HepG2 (cell line): ENCODE results near the gene MLX. TPM values are rescaled to one million over a fixed set of nuclear protein-coding genes. Genes with fewer than 3 reads are reported as not detected.

ENCODE experiments used
- BRCA1 ChIP-seq: sonication (generic); formaldehyde crosslinking; IDR thresholded peaks from 2 replicates; pipeline ENCODE4 v1.4.0; 2020; ENCODE audit warnings: missing genetic modification reagents
- GFI1 ChIP-seq: sonication (generic); formaldehyde crosslinking; IDR thresholded peaks from 2 replicates; pipeline ENCODE4 v1.5.0; 2020; ENCODE audit warnings: missing genetic modification reagents, mild to moderate bottlenecking, borderline replicate concordance
- HOXA7 ChIP-seq: sonication (generic); formaldehyde crosslinking; IDR thresholded peaks from 2 replicates; pipeline ENCODE4 v1.8.1; 2022; ENCODE audit warnings: mild to moderate bottlenecking, missing genetic modification reagents, moderate library complexity
- KAT8 ChIP-seq: IDR thresholded peaks from 2 replicates; pipeline ENCODE4 v1.6.1; 2016; ENCODE audit warnings: missing genetic modification reagents, missing compliant biosample characterization
- KDM5B ChIP-seq: sonication (generic); formaldehyde crosslinking; IDR thresholded peaks from 2 replicates; pipeline ENCODE4 v1.4.0; 2020; ENCODE audit warnings: missing genetic modification reagents, mild to moderate bottlenecking, borderline replicate concordance
- NR3C1 ChIP-seq: sonication (generic); formaldehyde crosslinking; IDR thresholded peaks from 2 replicates; pipeline ENCODE4 v1.4.0; 2020; ENCODE audit warnings: missing genetic modification reagents
- PAWR ChIP-seq: sonication (generic); formaldehyde crosslinking; IDR thresholded peaks from 2 replicates; pipeline ENCODE4 v1.4.0; 2020; ENCODE audit warnings: missing genetic modification reagents, mild to moderate bottlenecking, borderline replicate concordance
- SALL1 ChIP-seq: sonication (generic); formaldehyde crosslinking; IDR thresholded peaks from 2 replicates; pipeline ENCODE4 v1.8.0; 2022; ENCODE audit warnings: mild to moderate bottlenecking, missing genetic modification reagents
- SNAPC2 ChIP-seq: sonication (generic); formaldehyde crosslinking; IDR thresholded peaks from 2 replicates; pipeline ENCODE4 v1.8.1; 2022; ENCODE audit warnings: mild to moderate bottlenecking, missing genetic modification reagents
- SNRNP70 ChIP-seq: fragments of 200-400 bp; formaldehyde crosslinking; IDR thresholded peaks from 2 replicates; pipeline ENCODE4 v1.6.1; 2017; ENCODE audit warnings: mild to moderate bottlenecking, low read depth, low read length, moderate library complexity
- SP5 ChIP-seq: IDR thresholded peaks from 2 replicates; pipeline ENCODE4 v1.6.1; 2016; ENCODE audit warnings: low read depth, borderline replicate concordance
- ZBTB34 ChIP-seq: sonication (generic); formaldehyde crosslinking; IDR thresholded peaks from 2 replicates; pipeline ENCODE4 v1.8.0; 2022; ENCODE audit warnings: mild to moderate bottlenecking, missing genetic modification reagents
- ZFYVE20 ChIP-seq: sonication (generic); formaldehyde crosslinking; IDR thresholded peaks from 2 replicates; pipeline ENCODE4 v1.8.0; 2023; ENCODE audit warnings: low read depth, mild to moderate bottlenecking, moderate library complexity, missing genetic modification reagents, borderline replicate concordance
- ZNF136 ChIP-seq: sonication (generic); formaldehyde crosslinking; IDR thresholded peaks from 2 replicates; pipeline ENCODE4 v1.8.1; 2022; ENCODE audit warnings: low read depth, mild to moderate bottlenecking, moderate library complexity, missing genetic modification reagents
- ZNF138 ChIP-seq: sonication (generic); formaldehyde crosslinking; IDR thresholded peaks from 2 replicates; pipeline ENCODE4 v1.5.0; 2020; ENCODE audit warnings: mild to moderate bottlenecking, low read depth, missing genetic modification reagents
- ZNF367 ChIP-seq: sonication (generic); formaldehyde crosslinking; IDR thresholded peaks from 2 replicates; pipeline ENCODE4 v1.4.0; 2020; ENCODE audit warnings: missing genetic modification reagents, borderline replicate concordance
- ZNF746 ChIP-seq: sonication (generic); formaldehyde crosslinking; IDR thresholded peaks from 2 replicates; pipeline ENCODE4 v1.8.0; 2022; ENCODE audit warnings: mild to moderate bottlenecking, missing genetic modification reagents
- ZNF775 ChIP-seq: sonication (generic); formaldehyde crosslinking; IDR thresholded peaks from 2 replicates; pipeline ENCODE4 v1.4.0; 2020; ENCODE audit warnings: missing genetic modification reagents, mild to moderate bottlenecking, moderate library complexity, borderline replicate concordance
- polyA plus RNA-seq, 8 experiments: library from polyadenylated mRNA; depleted of rRNA in 3 of 8; stranded (reverse) in 7 of 8; unstranded in 1 of 8; fragments of >200 nt; fragmentation: Illumina TruSeq in 4 of 8; extraction: Trizol in 4 of 8; gene quantifications; 2 replicates each; pipeline versions ENCODE4 v1.2.1 to v1.2.3, GENCODE V29; 2011 to 2016; ENCODE audit warnings: low read depth in 4 of 8, missing spikeins in 1 of 8, mixed read lengths in 1 of 8; ENCODE audit not compliant: insufficient read depth in 1 of 8
- total RNA-seq, 5 experiments: library from RNA; depleted of rRNA; stranded (reverse); fragments of >200 nt; fragmentation: Illumina TruSeq; extraction: Trizol; gene quantifications; 2 replicates each; pipeline ENCODE4 v1.2.3, GENCODE V29; 2016; ENCODE audit warnings: low read depth in 1 of 5
- TF ChIP-seq, protein P1 (sequence below): sonication (generic); formaldehyde crosslinking; IDR thresholded peaks from 2 replicates; pipeline ENCODE4 v1.4.0; 2020; ENCODE audit warnings: missing genetic modification reagents, mild to moderate bottlenecking, borderline replicate concordance
- TF ChIP-seq, protein P2 (sequence below): sonication (generic); formaldehyde crosslinking; IDR thresholded peaks from 2 replicates; pipeline ENCODE4 v1.5.1; 2020; ENCODE audit warnings: mild to moderate bottlenecking, missing genetic modification reagents, moderate library complexity
- TF ChIP-seq, protein P3 (sequence below): sonication (generic); formaldehyde crosslinking; IDR thresholded peaks from 2 replicates; pipeline ENCODE4 v1.5.1; 2020; ENCODE audit warnings: mild to moderate bottlenecking, missing genetic modification reagents, borderline replicate concordance

MLX gene
- total and polyA plus RNA-seq, 2 of the 13 experiments (the other 11 are each of a cell fraction or from before 2014, with no cell fraction given) = 38.9 to 74.4 TPM

GRCh38 chr17:42609182-42609813 is 42.4 kb downstream of the MLX start, which contains the start of the genes RETREG3 and TUBG1 (continued):
- peak; percentile 76 for TF ChIP-seq ZNF746 (CRISPR knock-in tag)
- TF ChIP-seq NR3C1 (CRISPR knock-in tag) = no peak
- TF ChIP-seq KAT8 (CRISPR knock-in tag) = peak; percentile 90
- TF ChIP-seq SNRNP70 = no peak
- peak; percentile 90; the same call in 1 of the 2 replicates for TF ChIP-seq ZNF367 (CRISPR knock-in tag)
- TF ChIP-seq KDM5B (CRISPR knock-in tag) = peak; percentile 91; the same call in 1 of the 2 replicates
- TF ChIP-seq BRCA1 (CRISPR knock-in tag) = peak; percentile 93; the same call in 1 of the 2 replicates
- TF ChIP-seq GFI1 (CRISPR knock-in tag) = peak; percentile 72; the same call in 1 of the 2 replicates
- peak; percentile 82; the same call in 1 of the 2 replicates for TF ChIP-seq ZNF136 (CRISPR knock-in tag)
- TF ChIP-seq ZFYVE20 (CRISPR knock-in tag) = no peak
- TF ChIP-seq SNAPC2 (CRISPR knock-in tag) = peak; percentile 64; the same call in 1 of the 2 replicates
- TF ChIP-seq ZBTB34 = no peak
- TF ChIP-seq ZNF138 (CRISPR knock-in tag) = 0 out of 2 replicates have a peak, but pooled peaks have one; percentile 77
- TF ChIP-seq, protein P1, sequence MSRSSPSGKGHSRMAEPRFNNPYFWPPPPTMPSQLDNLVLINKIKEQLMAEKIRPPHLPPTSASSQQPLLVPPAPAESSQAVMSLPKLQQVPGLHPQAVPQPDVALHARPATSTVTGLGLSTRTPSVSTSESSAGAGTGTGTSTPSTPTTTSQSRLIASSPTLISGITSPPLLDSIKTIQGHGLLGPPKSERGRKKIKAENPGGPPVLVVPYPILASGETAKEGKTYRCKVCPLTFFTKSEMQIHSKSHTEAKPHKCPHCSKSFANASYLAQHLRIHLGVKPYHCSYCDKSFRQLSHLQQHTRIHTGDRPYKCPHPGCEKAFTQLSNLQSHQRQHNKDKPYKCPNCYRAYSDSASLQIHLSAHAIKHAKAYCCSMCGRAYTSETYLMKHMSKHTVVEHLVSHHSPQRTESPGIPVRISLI (CRISPR knock-in tag) = no peak
- TF ChIP-seq ZNF775 (CRISPR knock-in tag) = no peak
- no peak for TF ChIP-seq HOXA7 (CRISPR knock-in tag)
- TF ChIP-seq SALL1 = peak; percentile 83
- TF ChIP-seq PAWR = no peak
- TF ChIP-seq SP5 (CRISPR knock-in tag) = peak; percentile 79; the same call in 1 of the 2 replicates
- TF ChIP-seq, protein P2, sequence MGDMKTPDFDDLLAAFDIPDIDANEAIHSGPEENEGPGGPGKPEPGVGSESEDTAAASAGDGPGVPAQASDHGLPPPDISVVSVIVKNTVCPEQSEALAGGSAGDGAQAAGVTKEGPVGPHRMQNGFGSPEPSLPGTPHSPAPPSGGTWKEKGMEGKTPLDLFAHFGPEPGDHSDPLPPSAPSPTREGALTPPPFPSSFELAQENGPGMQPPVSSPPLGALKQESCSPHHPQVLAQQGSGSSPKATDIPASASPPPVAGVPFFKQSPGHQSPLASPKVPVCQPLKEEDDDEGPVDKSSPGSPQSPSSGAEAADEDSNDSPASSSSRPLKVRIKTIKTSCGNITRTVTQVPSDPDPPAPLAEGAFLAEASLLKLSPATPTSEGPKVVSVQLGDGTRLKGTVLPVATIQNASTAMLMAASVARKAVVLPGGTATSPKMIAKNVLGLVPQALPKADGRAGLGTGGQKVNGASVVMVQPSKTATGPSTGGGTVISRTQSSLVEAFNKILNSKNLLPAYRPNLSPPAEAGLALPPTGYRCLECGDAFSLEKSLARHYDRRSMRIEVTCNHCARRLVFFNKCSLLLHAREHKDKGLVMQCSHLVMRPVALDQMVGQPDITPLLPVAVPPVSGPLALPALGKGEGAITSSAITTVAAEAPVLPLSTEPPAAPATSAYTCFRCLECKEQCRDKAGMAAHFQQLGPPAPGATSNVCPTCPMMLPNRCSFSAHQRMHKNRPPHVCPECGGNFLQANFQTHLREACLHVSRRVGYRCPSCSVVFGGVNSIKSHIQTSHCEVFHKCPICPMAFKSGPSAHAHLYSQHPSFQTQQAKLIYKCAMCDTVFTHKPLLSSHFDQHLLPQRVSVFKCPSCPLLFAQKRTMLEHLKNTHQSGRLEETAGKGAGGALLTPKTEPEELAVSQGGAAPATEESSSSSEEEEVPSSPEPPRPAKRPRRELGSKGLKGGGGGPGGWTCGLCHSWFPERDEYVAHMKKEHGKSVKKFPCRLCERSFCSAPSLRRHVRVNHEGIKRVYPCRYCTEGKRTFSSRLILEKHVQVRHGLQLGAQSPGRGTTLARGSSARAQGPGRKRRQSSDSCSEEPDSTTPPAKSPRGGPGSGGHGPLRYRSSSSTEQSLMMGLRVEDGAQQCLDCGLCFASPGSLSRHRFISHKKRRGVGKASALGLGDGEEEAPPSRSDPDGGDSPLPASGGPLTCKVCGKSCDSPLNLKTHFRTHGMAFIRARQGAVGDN = peak; percentile 89
- TF ChIP-seq, protein P3, sequence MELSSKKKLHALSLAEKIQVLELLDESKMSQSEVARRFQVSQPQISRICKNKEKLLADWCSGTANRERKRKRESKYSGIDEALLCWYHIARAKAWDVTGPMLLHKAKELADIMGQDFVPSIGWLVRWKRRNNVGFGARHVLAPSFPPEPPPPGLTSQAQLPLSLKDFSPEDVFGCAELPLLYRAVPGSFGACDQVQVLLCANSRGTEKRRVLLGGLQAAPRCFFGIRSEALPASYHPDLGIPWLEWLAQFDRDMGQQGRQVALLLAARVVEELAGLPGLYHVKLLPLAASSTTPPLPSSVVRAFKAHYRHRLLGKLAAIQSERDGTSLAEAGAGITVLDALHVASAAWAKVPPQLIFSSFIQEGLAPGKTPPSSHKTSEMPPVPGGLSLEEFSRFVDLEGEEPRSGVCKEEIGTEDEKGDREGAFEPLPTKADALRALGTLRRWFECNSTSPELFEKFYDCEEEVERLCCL = 0 out of 2 replicates have a peak, but pooled peaks have one; percentile 44
